ENCODE measurements around the gene LPP.

The LPP gene

GRCh38 chr3:188520466-188520865, 366.5 kb downstream of the LPP start:
- Histone ChIP-seq H3K4me3 (ENCODE audit: low read depth, low read length, poor library complexity, severe bottlenecking) (no peak overlapping the region), H4K20me1 (ENCODE audit: insufficient read depth, low read length) (no peaks in the 10 kb centered on the region), H3K4me2 (ENCODE audit: low read length) (no peak overlapping the region), H3F3A (ENCODE audit: insufficient read depth, low read length) (no peaks in the 10 kb centered on the region), H2AFZ (ENCODE audit: low read length) (no peak overlapping the region), H3K36me3 (ENCODE audit: insufficient read depth, low read length) (no peaks in the 10 kb centered on the region), H3K9me3 (ENCODE audit: low read length) (no peaks in the 10 kb centered on the region), H3K4me1 (ENCODE audit: insufficient read depth, low read length, severe bottlenecking) (no peaks in the 10 kb centered on the region), H3K9ac (ENCODE audit: low read length) (no peak overlapping the region), H3K79me2 (ENCODE audit: insufficient read depth, low read length) (no peaks in the 10 kb centered on the region), H3K27me3 (ENCODE audit: insufficient read depth, low read length) (no peaks in the 10 kb centered on the region), H3K9me2 (ENCODE audit: low read depth, low read length) (no peaks in the 10 kb centered on the region), H3K27ac (ENCODE audit: low read depth, low read length, poor library complexity, severe bottlenecking) (no peak overlapping the region)
- TF ChIP-seq EZH2 (IDR thresholded peaks at IDR 0.05; ENCODE audit: borderline replicate concordance, low read length), result no peak
- TF ChIP-seq CTCF (IDR thresholded peaks at IDR 0.05; ENCODE audit: low read length), result no peak

GRCh38 chr3:188522115-188522514, 368.2 kb downstream of the LPP start:
- no peaks in the 10 kb centered on the region for H3K36me3 ChIP-seq (ENCODE audit: insufficient read depth, low read length)
- no peak overlapping the region for H3K4me3 ChIP-seq (ENCODE audit: low read depth, low read length, poor library complexity, severe bottlenecking)
- no peak for TF ChIP-seq CTCF (IDR thresholded peaks at IDR 0.05; ENCODE audit: low read length)
- no peak for TF ChIP-seq EZH2 (IDR thresholded peaks at IDR 0.05; ENCODE audit: borderline replicate concordance, low read length)
- H3K4me2 ChIP-seq (ENCODE audit: low read length), result no peak overlapping the region
- H4K20me1 ChIP-seq (ENCODE audit: insufficient read depth, low read length), result no peaks in the 10 kb centered on the region
- no peak overlapping the region for H2AFZ ChIP-seq (ENCODE audit: low read length)
- no peak overlapping the region for H3K27ac ChIP-seq (ENCODE audit: low read depth, low read length, poor library complexity, severe bottlenecking)
- H3K9ac ChIP-seq (ENCODE audit: low read length), result no peak overlapping the region
- no peaks in the 10 kb centered on the region for H3F3A ChIP-seq (ENCODE audit: insufficient read depth, low read length)
- peaks cover 3% of the 10 kb centered on the region for H3K4me1 ChIP-seq (ENCODE audit: insufficient read depth, low read length, severe bottlenecking)
- no peaks in the 10 kb centered on the region for H3K79me2 ChIP-seq (ENCODE audit: insufficient read depth, low read length)
- H3K9me3 ChIP-seq (ENCODE audit: low read length), result no peaks in the 10 kb centered on the region
- H3K9me2 ChIP-seq (ENCODE audit: low read depth, low read length), result no peaks in the 10 kb centered on the region
- no peaks in the 10 kb centered on the region for H3K27me3 ChIP-seq (ENCODE audit: insufficient read depth, low read length)

GRCh38 chr3:188523291-188523690, 369.3 kb downstream of the LPP start:
- TF ChIP-seq CTCF (IDR thresholded peaks at IDR 0.05; ENCODE audit: low read length), result no peak
- Histone ChIP-seq H2AFZ (ENCODE audit: low read length) (no peak overlapping the region), H3F3A (ENCODE audit: insufficient read depth, low read length) (no peaks in the 10 kb centered on the region), H3K9me2 (ENCODE audit: low read depth, low read length) (no peaks in the 10 kb centered on the region), H3K27me3 (ENCODE audit: insufficient read depth, low read length) (no peaks in the 10 kb centered on the region), H3K79me2 (ENCODE audit: insufficient read depth, low read length) (no peaks in the 10 kb centered on the region), H3K4me2 (ENCODE audit: low read length) (no peak overlapping the region), H3K27ac (ENCODE audit: low read depth, low read length, poor library complexity, severe bottlenecking) (no peak overlapping the region), H3K9ac (ENCODE audit: low read length) (no peak overlapping the region), H3K36me3 (ENCODE audit: insufficient read depth, low read length) (no peaks in the 10 kb centered on the region), H3K4me1 (ENCODE audit: insufficient read depth, low read length, severe bottlenecking) (peaks cover 3% of the 10 kb centered on the region), H3K9me3 (ENCODE audit: low read length) (no peaks in the 10 kb centered on the region), H4K20me1 (ENCODE audit: insufficient read depth, low read length) (no peaks in the 10 kb centered on the region), H3K4me3 (ENCODE audit: low read depth, low read length, poor library complexity, severe bottlenecking) (no peak overlapping the region)
